Hepatocyte (in vitro differentiated cells): ENCODE data around the gene SLC66A2. TPM values are rescaled to one million over a fixed set of nuclear protein-coding genes. Genes with fewer than 3 reads are reported as not detected.

ENCODE experiments used
- DNase-seq: peaks from one replicate; pipeline ENCODE4 v3.0.0-alpha.2; 2016; ENCODE audit warnings: low spot score
- H2AFZ ChIP-seq: fragments of 200-600 bp; sonication (generic); 2 replicates; pipeline ENCODE4 v1.6.0; 2016; ENCODE audit warnings: antibody characterized with exemption, mild to moderate bottlenecking
- H3K27ac ChIP-seq: fragments of 200-600 bp; sonication (generic); 2 replicates; pipeline ENCODE4 v1.5.1; 2016; ENCODE audit warnings: mild to moderate bottlenecking
- H3K27me3 ChIP-seq: fragments of 200-600 bp; sonication (generic); 2 replicates; pipeline ENCODE4 v1.6.1; 2016
- H3K36me3 ChIP-seq: fragments of 200-600 bp; sonication (generic); replicated peaks from 2 replicates; pipeline ENCODE4 v1.5.1; 2016; ENCODE audit warnings: low read depth; ENCODE audit not compliant: insufficient read depth
- H3K4me1 ChIP-seq: fragments of 200-600 bp; sonication (generic); 2 replicates; pipeline ENCODE4 v1.5.1; 2016; ENCODE audit warnings: mild to moderate bottlenecking, moderate library complexity; ENCODE audit not compliant: insufficient read depth
- H3K4me2 ChIP-seq: fragments of 200-600 bp; sonication (generic); 2 replicates; pipeline ENCODE4 v1.6.0; 2016
- H3K4me3 ChIP-seq: fragments of 200-600 bp; sonication (generic); 2 replicates; pipeline ENCODE4 v1.5.1; 2016; ENCODE audit warnings: mild to moderate bottlenecking
- H3K79me2 ChIP-seq: fragments of 200-600 bp; sonication (generic); 2 replicates; pipeline ENCODE4 v1.6.0; 2017; ENCODE audit warnings: mild to moderate bottlenecking
- H3K9me2 ChIP-seq: fragments of 200-600 bp; sonication (generic); replicated peaks from 2 replicates; pipeline ENCODE4 v1.6.0; 2017; ENCODE audit warnings: mild to moderate bottlenecking; ENCODE audit not compliant: insufficient read depth
- H3K9me3 ChIP-seq: fragments of 200-600 bp; sonication (generic); 2 replicates; pipeline ENCODE4 v1.5.1; 2016; ENCODE audit warnings: low read depth, mild to moderate bottlenecking
- H4K20me1 ChIP-seq: fragments of 200-600 bp; sonication (generic); 2 replicates; pipeline ENCODE4 v1.6.0; 2016; ENCODE audit warnings: mild to moderate bottlenecking; ENCODE audit not compliant: insufficient read depth, poor library complexity, severe bottlenecking
- EZH2 ChIP-seq: fragments of 200-600 bp; sonication (generic); IDR thresholded peaks from 2 replicates; pipeline ENCODE4 v1.6.1; 2016; ENCODE audit warnings: antibody characterized with exemption, mild to moderate bottlenecking, borderline replicate concordance
- EZH2phosphoT487 ChIP-seq: fragments of 200-600 bp; sonication (generic); IDR thresholded peaks from one replicate; pipeline ENCODE4 v1.6.1; 2018; ENCODE audit warnings: antibody characterized with exemption, mild to moderate bottlenecking, low read depth, moderate library complexity; ENCODE audit not compliant: unreplicated experiment, severe bottlenecking
- WGBS: methylation state at CpG from one replicate; pipeline ENCODE4 v1.1.6; 2016; ENCODE audit warnings: low lambda C conversion rate; ENCODE audit errors: missing lambda C conversion rate; 5-methylcytosine and 5-hydroxymethylcytosine counted together
- polyA plus RNA-seq: library from polyadenylated mRNA; unstranded; fragments of >200 nt; fragmentation: Nextera tagmentation; extraction: Ambion mirVana; gene quantifications from 2 replicates; pipeline ENCODE4 v1.2.1, GENCODE V29; 2016
- total RNA-seq: library from RNA; depleted of rRNA; stranded (reverse); fragments of >200 nt; gene quantifications from 2 replicates; pipeline ENCODE4 v1.2.3, GENCODE V29; 2014
- TF ChIP-seq, protein P1 (sequence below): fragments of 200-600 bp; sonication (generic); IDR thresholded peaks from 2 replicates; pipeline ENCODE4 v1.5.1; 2016; ENCODE audit warnings: antibody characterized with exemption, mild to moderate bottlenecking; ENCODE audit not compliant: poor library complexity

SLC66A2 gene
- total and polyA plus RNA-seq, 2 experiments from 2014 or later: 31.1 to 36.5 TPM

GRCh38 chr18:79912994-79913831 lies 38.2 kb downstream of the SLC66A2 start:
- no peak overlapping the region for H2AFZ ChIP-seq
- H3K4me2 ChIP-seq: no peak overlapping the region
- H3K36me3 ChIP-seq: no peaks in the 10 kb centered on the region
- peak; percentile 5 for DNase-seq
- H4K20me1 ChIP-seq: no peaks in the 10 kb centered on the region
- H3K9me3 ChIP-seq: no peaks in the 10 kb centered on the region
- no peak overlapping the region for H3K27ac ChIP-seq
- 92% methylated on average over 28 of the region's 28 CpGs for WGBS
- peaks cover 5% of the 10 kb centered on the region for H3K79me2 ChIP-seq
- no peaks in the 10 kb centered on the region for H3K4me1 ChIP-seq
- H3K4me3 ChIP-seq: no peak overlapping the region
- H3K9me2 ChIP-seq: no peaks in the 10 kb centered on the region
- H3K27me3 ChIP-seq: no peaks in the 10 kb centered on the region
- TF ChIP-seq EZH2phosphoT487: no peak
- TF ChIP-seq EZH2: no peak
- TF ChIP-seq, protein P1, sequence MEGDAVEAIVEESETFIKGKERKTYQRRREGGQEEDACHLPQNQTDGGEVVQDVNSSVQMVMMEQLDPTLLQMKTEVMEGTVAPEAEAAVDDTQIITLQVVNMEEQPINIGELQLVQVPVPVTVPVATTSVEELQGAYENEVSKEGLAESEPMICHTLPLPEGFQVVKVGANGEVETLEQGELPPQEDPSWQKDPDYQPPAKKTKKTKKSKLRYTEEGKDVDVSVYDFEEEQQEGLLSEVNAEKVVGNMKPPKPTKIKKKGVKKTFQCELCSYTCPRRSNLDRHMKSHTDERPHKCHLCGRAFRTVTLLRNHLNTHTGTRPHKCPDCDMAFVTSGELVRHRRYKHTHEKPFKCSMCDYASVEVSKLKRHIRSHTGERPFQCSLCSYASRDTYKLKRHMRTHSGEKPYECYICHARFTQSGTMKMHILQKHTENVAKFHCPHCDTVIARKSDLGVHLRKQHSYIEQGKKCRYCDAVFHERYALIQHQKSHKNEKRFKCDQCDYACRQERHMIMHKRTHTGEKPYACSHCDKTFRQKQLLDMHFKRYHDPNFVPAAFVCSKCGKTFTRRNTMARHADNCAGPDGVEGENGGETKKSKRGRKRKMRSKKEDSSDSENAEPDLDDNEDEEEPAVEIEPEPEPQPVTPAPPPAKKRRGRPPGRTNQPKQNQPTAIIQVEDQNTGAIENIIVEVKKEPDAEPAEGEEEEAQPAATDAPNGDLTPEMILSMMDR: no peak

DNA sequence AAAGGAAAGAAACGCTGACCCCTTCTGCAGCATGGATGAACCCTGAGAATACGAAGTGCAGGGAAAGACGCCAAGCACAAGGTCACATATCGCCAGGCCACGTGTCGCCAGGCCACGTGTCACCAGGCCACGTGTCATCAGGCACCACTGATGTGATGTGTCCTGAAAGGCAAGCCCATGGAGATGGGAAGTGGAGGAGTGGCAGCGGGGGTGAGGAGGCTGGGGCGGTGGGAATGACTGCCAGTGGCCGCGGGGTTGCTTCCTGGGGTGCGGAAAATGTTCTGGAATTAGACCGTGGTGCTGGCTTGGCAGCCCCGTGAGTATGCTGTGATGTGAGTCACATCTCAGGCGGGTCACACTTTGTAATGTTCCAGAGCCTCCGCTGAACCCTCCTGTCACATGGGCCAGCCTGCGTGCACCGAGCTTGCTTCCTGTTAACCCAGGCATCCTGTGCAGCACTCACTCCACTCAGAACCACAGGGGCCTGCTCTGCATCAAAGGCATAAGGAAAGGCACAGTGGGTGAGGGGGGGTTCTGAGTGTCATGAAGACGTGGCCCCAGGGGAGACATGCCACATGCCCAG lies 39.0 kb downstream of the SLC66A2 start:
- no peaks in the 10 kb centered on the region for H3K27me3 ChIP-seq
- WGBS: 96% methylated on average over 20 of the region's 20 CpGs

DNA sequence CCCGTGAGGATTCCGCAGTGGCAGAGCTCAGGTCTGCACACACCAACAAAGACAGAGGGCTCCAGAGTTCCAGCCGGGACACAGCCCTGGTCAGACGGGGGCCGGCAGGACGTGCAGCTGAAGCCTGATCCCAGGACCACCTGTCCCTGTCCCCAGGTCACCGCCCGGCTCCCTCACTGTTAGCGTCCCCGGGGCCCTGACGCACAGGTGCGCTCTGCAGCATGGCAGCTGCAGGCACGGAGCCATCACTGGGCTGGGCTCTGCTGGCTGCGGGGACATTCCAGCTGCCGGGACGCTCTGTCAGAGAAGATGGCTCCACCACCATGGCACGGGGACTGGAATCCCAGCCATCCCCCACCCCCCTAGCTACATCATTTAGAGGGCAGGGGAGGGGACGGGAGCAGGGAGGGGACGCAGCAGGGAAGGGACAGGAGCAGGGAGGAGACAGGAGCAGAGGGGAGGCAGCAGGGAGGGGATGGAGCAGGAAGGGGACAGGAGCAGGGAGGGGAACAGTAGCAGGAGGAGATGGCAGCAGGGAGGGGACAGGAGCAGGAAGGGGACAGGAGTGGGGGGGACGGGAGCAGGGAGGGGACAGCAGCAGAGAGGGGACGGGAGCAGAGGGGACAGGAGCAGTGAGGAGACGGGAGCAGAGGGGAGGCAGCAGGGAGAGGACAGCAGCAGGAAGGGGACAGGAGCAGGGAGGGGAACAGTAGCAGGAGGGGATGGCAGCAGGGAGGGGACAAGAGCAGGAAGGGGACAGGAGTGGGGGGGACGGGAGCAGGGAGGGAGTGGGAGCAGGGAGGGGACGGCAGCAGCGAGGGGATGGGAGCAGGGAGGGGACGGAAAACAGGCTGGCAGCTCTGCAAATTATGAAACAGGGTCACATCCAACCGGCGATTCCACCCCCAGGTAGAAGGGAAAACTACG lies 39.8 kb downstream of the SLC66A2 start:
- Histone ChIP-seq H4K20me1 (no peaks in the 10 kb centered on the region), H2AFZ (no peak overlapping the region), H3K9me2 (no peaks in the 10 kb centered on the region), H3K9me3 (no peaks in the 10 kb centered on the region), H3K27ac (no peak overlapping the region), H3K79me2 (peaks cover 5% of the 10 kb centered on the region), H3K4me1 (no peaks in the 10 kb centered on the region), H3K4me3 (no peak overlapping the region), H3K27me3 (no peaks in the 10 kb centered on the region), H3K4me2 (no peak overlapping the region), H3K36me3 (no peaks in the 10 kb centered on the region)
- peak; percentile 3 for DNase-seq
- WGBS: 80% methylated on average over 18 of the region's 29 CpGs
- TF ChIP-seq EZH2 (no peak), EZH2phosphoT487 (no peak)
- TF ChIP-seq, protein P1: no peak

More for the DNA sequence above, 39.0 kb downstream of the SLC66A2 start:
- no peaks in the 10 kb centered on the region for H3K9me2 ChIP-seq
- H3K4me3 ChIP-seq: no peak overlapping the region
- no peak overlapping the region for H2AFZ ChIP-seq
- H4K20me1 ChIP-seq: no peaks in the 10 kb centered on the region
- no peak overlapping the region for H3K4me2 ChIP-seq
- peaks cover 5% of the 10 kb centered on the region for H3K79me2 ChIP-seq
- DNase-seq: peak; percentile 13
- no peaks in the 10 kb centered on the region for H3K4me1 ChIP-seq
- H3K27ac ChIP-seq: no peak overlapping the region
- H3K36me3 ChIP-seq: no peaks in the 10 kb centered on the region
- no peaks in the 10 kb centered on the region for H3K9me3 ChIP-seq
- TF ChIP-seq EZH2 (no peak), EZH2phosphoT487 (no peak)
- TF ChIP-seq, protein P1: no peak
